HCT116 (cell line): ENCODE results near the gene FNDC3A. TPM values are rescaled to one million over a fixed set of nuclear protein-coding genes. Genes with fewer than 3 reads are reported as not detected.

ENCODE experiments used
- ATAC-seq: fragments of 200-7000 bp; cut with Tn5 transposase; 2 replicates; pipeline ENCODE4 v1.9.1; 2020; ENCODE audit warnings: mild to moderate bottlenecking, moderate library complexity
- BruUV-seq: library from RNA; stranded (reverse); fragments of 400-500 nt; replicated peaks from 2 replicates; lab custom pipeline; 2021; lab: Mats Ljungman, UMichigan
- CTCF ChIA-PET: fragments of 300-600 bp; sonication (Branson Sonifier 250); formaldehyde crosslinking; loops from one replicate; lab custom pipeline; 2021; ENCODE audit warnings: antibody characterized with exemption; lab: Charles Lee
- POLR2A ChIA-PET: fragments of 300-600, 350-600 bp; sonication (Branson Sonifier 250); formaldehyde crosslinking; loops from one replicate; lab custom pipeline; 2021; ENCODE audit warnings: antibody characterized with exemption; lab: Charles Lee
- RAD21 ChIA-PET, 2 experiments: fragments of 300-600 bp; sonication (Branson Sonifier 250); formaldehyde crosslinking; loops; one replicate each; lab custom pipeline; 2023; ENCODE audit warnings: low total read pairs in 2 of 2; ENCODE audit not compliant: uncharacterized antibody in 2 of 2, unreplicated experiment in 2 of 2, low non-redundant PET in 1 of 2; lab: Charles Lee
- DNase-seq: peaks from one replicate; pipeline ENCODE4 v3.0.0-alpha.2; 2010; ENCODE audit warnings: low read depth, low spot score
- H2AFZ ChIP-seq: fragments of 200-600 bp; shearing (Covaris generic), sonication (generic); 2 replicates; pipeline ENCODE4 v1.6.1; 2017; ENCODE audit warnings: low read depth, mixed run types, mixed read lengths, antibody characterized with exemption, low read length; ENCODE audit not compliant: poor library complexity, severe bottlenecking
- H3K27ac ChIP-seq: 2 replicates; pipeline ENCODE4 v1.5.1; 2012; ENCODE audit warnings: low read depth, low read length
- H3K27me3 ChIP-seq: fragments of 200-600 bp; sonication (generic); 2 replicates; pipeline ENCODE4 v1.6.1; 2016; ENCODE audit warnings: mixed run types, low read length, mixed read lengths; ENCODE audit not compliant: insufficient read depth
- H3K36me3 ChIP-seq, 2 experiments: fragments of 200-500 bp in 1 of 2; fragments of 200-600 bp in 1 of 2; sonication (Bioruptor generic) in 1 of 2; sonication (generic) in 1 of 2; 2 replicates each; pipeline versions ENCODE4 v1.5.1 to v1.6.1; 2014 to 2016; ENCODE audit warnings: low read length in 2 of 2, inconsistent platforms in 1 of 2, mixed read lengths in 1 of 2, mixed run types in 1 of 2; ENCODE audit not compliant: insufficient read depth in 2 of 2, control insufficient read depth in 1 of 2
- H3K4me1 ChIP-seq, 2 experiments: fragments of 200-600 bp in 1 of 2; sonication (generic) in 1 of 2; 2 replicates each; pipeline versions ENCODE4 v1.5.1 to v1.6.1; 2012 to 2017; ENCODE audit warnings: low read length in 2 of 2, inconsistent platforms in 1 of 2, mild to moderate bottlenecking in 1 of 2, mixed read lengths in 1 of 2, mixed run types in 1 of 2, moderate library complexity in 1 of 2; ENCODE audit not compliant: insufficient read depth in 2 of 2, control insufficient read depth in 1 of 2
- H3K4me2 ChIP-seq: fragments of 200-600 bp; sonication (generic); 2 replicates; pipeline ENCODE4 v1.6.1; 2017; ENCODE audit warnings: mixed run types, low read length, mixed read lengths
- H3K4me3 ChIP-seq, 2 experiments: fragments of 200-600 bp in 1 of 2; sonication (generic) in 1 of 2; replicated peaks in 1 of 2; 2 replicates each; pipeline ENCODE4 v1.5.1; 2011 to 2016; ENCODE audit warnings: low read length in 2 of 2, control low read depth in 1 of 2, low read depth in 1 of 2, mild to moderate bottlenecking in 1 of 2, mixed read lengths in 1 of 2, mixed run types in 1 of 2
- H3K79me2 ChIP-seq: fragments of 200-600 bp; sonication (generic); 2 replicates; pipeline ENCODE4 v1.6.1; 2017; ENCODE audit warnings: mild to moderate bottlenecking, mixed run types, low read length, moderate library complexity, mixed read lengths; ENCODE audit not compliant: insufficient read depth
- H3K9ac ChIP-seq: fragments of 200-600 bp; sonication (generic); 2 replicates; pipeline ENCODE4 v1.6.1; 2016; ENCODE audit warnings: low read length, mixed read lengths
- H3K9me2 ChIP-seq: fragments of 200-600 bp; sonication (generic), shearing (Covaris generic); 2 replicates; pipeline ENCODE4 v1.6.1; 2017; ENCODE audit warnings: mixed run types, mild to moderate bottlenecking, moderate library complexity; ENCODE audit not compliant: insufficient read depth
- H3K9me3 ChIP-seq, 2 experiments: fragments of 200-500 bp in 1 of 2; fragments of 200-600 bp in 1 of 2; sonication (Bioruptor generic) in 1 of 2; sonication (generic) in 1 of 2; 2 replicates each; pipeline ENCODE4 v1.6.1; 2014 to 2017; ENCODE audit warnings: low read length in 2 of 2, mixed read lengths in 2 of 2, inconsistent platforms in 1 of 2, low read depth in 1 of 2, mild to moderate bottlenecking in 1 of 2, mixed run types in 1 of 2, moderate library complexity in 1 of 2; ENCODE audit not compliant: control insufficient read depth in 1 of 2, insufficient read depth in 1 of 2
- H4K20me1 ChIP-seq: fragments of 200-600 bp; sonication (generic), shearing (Covaris generic); 2 replicates; pipeline ENCODE4 v1.6.1; 2017; ENCODE audit warnings: mixed run types, mild to moderate bottlenecking, moderate library complexity; ENCODE audit not compliant: insufficient read depth
- CEBPB ChIP-seq: IDR thresholded peaks from 2 replicates; pipeline ENCODE4 v1.6.1; 2012; ENCODE audit warnings: low read depth
- EGR1 ChIP-seq: IDR thresholded peaks from 2 replicates; pipeline ENCODE4 v1.6.1; 2012; ENCODE audit warnings: low read depth
- EZH2 ChIP-seq: fragments of 200-600 bp; sonication (generic); IDR thresholded peaks from 2 replicates; pipeline ENCODE4 v1.6.1; 2017; ENCODE audit warnings: antibody characterized with exemption, mixed run types
- POLR2A ChIP-seq: IDR thresholded peaks from 2 replicates; pipeline ENCODE4 v1.7.0; 2011; ENCODE audit warnings: borderline replicate concordance; ENCODE audit not compliant: insufficient read depth, insufficient read length; ENCODE audit errors: extremely low read depth
- POLR2AphosphoS5 ChIP-seq: IDR thresholded peaks from 2 replicates; pipeline ENCODE4 v1.6.1; 2011; ENCODE audit warnings: mild to moderate bottlenecking, low read depth, low read length, moderate library complexity
- SIN3A ChIP-seq: IDR thresholded peaks from 2 replicates; pipeline ENCODE4 v1.6.1; 2012; ENCODE audit warnings: low read depth
- SP1 ChIP-seq: IDR thresholded peaks from 2 replicates; pipeline ENCODE4 v1.6.1; 2012; ENCODE audit warnings: low read depth
- SRF ChIP-seq: IDR thresholded peaks from 2 replicates; pipeline ENCODE4 v1.6.1; 2012; ENCODE audit warnings: low read depth
- TCF7L2 ChIP-seq: IDR thresholded peaks from 2 replicates; pipeline ENCODE4 v1.7.0; 2011; ENCODE audit warnings: borderline replicate concordance, inconsistent platforms; ENCODE audit not compliant: insufficient read depth, insufficient read length; ENCODE audit errors: extremely low read depth
- YY1 ChIP-seq: IDR thresholded peaks from 2 replicates; pipeline ENCODE4 v1.6.1; 2011; ENCODE audit warnings: low read length, low read depth, moderate library complexity, mild to moderate bottlenecking; ENCODE audit not compliant: insufficient replicate concordance; ENCODE audit errors: extremely low read depth
- intact Hi-C: fragments of 100-400 bp; cut with micrococcal nuclease; formaldehyde crosslinking; loops from 2 replicates; pipeline ENCODE4 v1.10.0; 2022
- total RNA-seq: library from RNA; stranded (reverse); gene quantifications from one replicate; pipeline ENCODE4 v1.2.1, GENCODE V29; 2021; ENCODE audit not compliant: unreplicated experiment
- TF ChIP-seq, protein P1 (sequence below): IDR thresholded peaks from 2 replicates; pipeline ENCODE4 v1.6.1; 2011; ENCODE audit warnings: mild to moderate bottlenecking, low read length, moderate library complexity; ENCODE audit not compliant: insufficient replicate concordance; ENCODE audit errors: extremely low read depth
- TF ChIP-seq, protein P2 (sequence below): IDR thresholded peaks from 2 replicates; pipeline ENCODE4 v1.6.1; 2012; ENCODE audit warnings: low read depth

The FNDC3A gene
- total RNA-seq, 1 experiment from 2014 or later = 30.5 TPM

DNA sequence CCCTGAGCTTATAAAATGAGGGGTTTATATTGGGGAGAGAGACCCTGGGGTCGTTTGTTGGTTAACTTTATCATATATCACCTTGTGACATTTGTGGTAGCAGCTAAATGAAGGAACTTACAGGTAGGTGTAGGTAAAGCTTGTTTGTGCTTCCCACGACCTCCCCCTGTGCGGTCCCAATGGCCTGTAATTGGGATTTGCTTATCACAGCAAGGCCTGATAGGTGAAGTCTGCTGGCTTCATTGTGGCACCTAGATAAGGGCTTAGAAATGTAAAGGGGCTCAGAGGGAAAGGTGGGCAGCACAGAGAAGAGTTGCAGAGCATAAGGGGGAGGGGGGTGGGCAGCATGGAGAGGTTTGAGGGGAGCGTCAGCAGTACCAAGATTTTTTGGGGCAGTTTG is 208.9 kb downstream of the FNDC3A start:
- H3K4me1 ChIP-seq = no peaks in the 10 kb centered on the region
- H2AFZ ChIP-seq = no peak overlapping the region
- ATAC-seq = no peak
- no peak overlapping the region for H3K4me3 ChIP-seq
- TF ChIP-seq TCF7L2 (no peak), POLR2A (no peak), POLR2AphosphoS5 (no peak), SP1 (no peak), SIN3A (no peak), EZH2 (no peak), CEBPB (no peak), YY1 (no peak), EGR1 (no peak), SRF (no peak)
- TF ChIP-seq, protein P1, sequence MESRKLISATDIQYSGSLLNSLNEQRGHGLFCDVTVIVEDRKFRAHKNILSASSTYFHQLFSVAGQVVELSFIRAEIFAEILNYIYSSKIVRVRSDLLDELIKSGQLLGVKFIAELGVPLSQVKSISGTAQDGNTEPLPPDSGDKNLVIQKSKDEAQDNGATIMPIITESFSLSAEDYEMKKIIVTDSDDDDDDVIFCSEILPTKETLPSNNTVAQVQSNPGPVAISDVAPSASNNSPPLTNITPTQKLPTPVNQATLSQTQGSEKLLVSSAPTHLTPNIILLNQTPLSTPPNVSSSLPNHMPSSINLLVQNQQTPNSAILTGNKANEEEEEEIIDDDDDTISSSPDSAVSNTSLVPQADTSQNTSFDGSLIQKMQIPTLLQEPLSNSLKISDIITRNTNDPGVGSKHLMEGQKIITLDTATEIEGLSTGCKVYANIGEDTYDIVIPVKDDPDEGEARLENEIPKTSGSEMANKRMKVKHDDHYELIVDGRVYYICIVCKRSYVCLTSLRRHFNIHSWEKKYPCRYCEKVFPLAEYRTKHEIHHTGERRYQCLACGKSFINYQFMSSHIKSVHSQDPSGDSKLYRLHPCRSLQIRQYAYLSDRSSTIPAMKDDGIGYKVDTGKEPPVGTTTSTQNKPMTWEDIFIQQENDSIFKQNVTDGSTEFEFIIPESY = no peak
- TF ChIP-seq, protein P2, sequence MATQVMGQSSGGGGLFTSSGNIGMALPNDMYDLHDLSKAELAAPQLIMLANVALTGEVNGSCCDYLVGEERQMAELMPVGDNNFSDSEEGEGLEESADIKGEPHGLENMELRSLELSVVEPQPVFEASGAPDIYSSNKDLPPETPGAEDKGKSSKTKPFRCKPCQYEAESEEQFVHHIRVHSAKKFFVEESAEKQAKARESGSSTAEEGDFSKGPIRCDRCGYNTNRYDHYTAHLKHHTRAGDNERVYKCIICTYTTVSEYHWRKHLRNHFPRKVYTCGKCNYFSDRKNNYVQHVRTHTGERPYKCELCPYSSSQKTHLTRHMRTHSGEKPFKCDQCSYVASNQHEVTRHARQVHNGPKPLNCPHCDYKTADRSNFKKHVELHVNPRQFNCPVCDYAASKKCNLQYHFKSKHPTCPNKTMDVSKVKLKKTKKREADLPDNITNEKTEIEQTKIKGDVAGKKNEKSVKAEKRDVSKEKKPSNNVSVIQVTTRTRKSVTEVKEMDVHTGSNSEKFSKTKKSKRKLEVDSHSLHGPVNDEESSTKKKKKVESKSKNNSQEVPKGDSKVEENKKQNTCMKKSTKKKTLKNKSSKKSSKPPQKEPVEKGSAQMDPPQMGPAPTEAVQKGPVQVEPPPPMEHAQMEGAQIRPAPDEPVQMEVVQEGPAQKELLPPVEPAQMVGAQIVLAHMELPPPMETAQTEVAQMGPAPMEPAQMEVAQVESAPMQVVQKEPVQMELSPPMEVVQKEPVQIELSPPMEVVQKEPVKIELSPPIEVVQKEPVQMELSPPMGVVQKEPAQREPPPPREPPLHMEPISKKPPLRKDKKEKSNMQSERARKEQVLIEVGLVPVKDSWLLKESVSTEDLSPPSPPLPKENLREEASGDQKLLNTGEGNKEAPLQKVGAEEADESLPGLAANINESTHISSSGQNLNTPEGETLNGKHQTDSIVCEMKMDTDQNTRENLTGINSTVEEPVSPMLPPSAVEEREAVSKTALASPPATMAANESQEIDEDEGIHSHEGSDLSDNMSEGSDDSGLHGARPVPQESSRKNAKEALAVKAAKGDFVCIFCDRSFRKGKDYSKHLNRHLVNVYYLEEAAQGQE = no peak
- TF ChIP-seq, all 23 proteins: peak for 0
- intact Hi-C loops = no loop called here
- H4K20me1 ChIP-seq = no peaks in the 10 kb centered on the region
- H3K79me2 ChIP-seq = no peaks in the 10 kb centered on the region
- H3K9me2 ChIP-seq = no peaks in the 10 kb centered on the region
- BruUV-seq = no TSS peak
- no peak overlapping the region for H3K27ac ChIP-seq
- no peak for DNase-seq
- H3K9ac ChIP-seq = no peak overlapping the region
- POLR2A ChIA-PET = no interaction called here
- peaks cover 0 to 13% of the 10 kb centered on the region in 2 experiments; a peak in 2 of 4 replicates for H3K36me3 ChIP-seq
- H3K27me3 ChIP-seq = no peaks in the 10 kb centered on the region
- RAD21 ChIA-PET = interaction anchor here in 1 of 2 experiments (0.6 kb wide), 1 partner anchor 56 kb away, joined by 3 read pairs; no protein-coding TSS in a partner anchor
- no peaks in the 10 kb centered on the region for H3K9me3 ChIP-seq
- CTCF ChIA-PET = no interaction called here
- H3K4me2 ChIP-seq = no peak overlapping the region
